Measurements from ENCODE around the gene ANKRD33B. TPM values are rescaled to one million over a fixed set of nuclear protein-coding genes. Genes with fewer than 3 reads are reported as not detected.

The ANKRD33B gene
- 2.0 and 5.5 TPM in 2 replicates for total RNA-seq

DNA sequence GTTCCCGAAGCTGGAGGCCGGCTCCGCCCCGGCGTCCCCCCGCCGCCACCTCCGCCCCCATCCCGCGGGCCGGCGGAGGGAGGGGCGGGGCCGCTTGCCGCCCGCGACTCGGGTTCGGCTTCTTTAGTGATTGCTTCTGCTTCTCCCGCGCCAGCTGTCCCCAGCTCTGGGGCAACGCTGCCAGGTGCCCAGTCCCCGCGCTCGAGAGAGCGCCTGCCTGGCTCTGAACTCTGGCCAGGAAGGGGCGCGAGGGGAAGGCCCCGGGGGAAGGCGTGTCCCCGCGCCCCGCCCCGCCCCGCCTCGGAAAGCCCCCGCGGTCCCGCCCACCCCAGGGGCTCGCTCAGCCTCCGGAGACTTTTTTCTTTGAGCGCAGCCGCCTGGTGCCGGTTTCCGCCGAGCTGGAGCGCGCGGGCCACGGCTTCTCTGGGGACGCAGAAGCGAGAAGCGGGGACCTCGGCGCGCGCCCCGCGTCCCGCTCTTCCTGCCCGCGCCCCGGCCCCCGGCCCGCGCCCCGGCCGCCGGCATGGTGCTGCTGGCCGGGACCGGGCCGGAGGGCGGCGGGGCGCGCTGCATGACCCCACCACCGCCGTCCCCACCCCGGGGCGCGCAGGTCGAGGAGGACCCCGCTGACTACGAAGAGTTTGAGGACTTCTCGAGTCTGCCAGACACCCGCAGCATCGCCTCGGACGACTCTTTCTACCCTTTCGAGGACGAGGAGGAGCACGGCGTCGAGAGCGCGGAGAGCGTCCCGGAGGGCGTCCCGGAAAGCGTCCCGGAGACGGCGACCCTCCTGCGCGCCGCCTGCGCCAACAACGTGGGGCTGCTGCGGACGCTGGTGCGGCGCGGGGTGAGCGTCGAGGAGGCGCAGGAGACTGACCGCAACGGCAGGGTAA, at the start of gene ANKRD33B:
TSS of gene ANKRD33B (plus strand) at position 126 of the 893 bp plus-strand sequence. CDS start at position 524, 398 bp downstream.

Other genes starting within 250 kb of the ANKRD33B start
- 119 and 130 TPM in 2 replicates for gene MARCHF6, start 210.4 kb upstream of the ANKRD33B start, total RNA-seq
- 0.33 and 0.36 TPM in 2 replicates for gene ROPN1L, start 122.2 kb upstream of the ANKRD33B start, total RNA-seq
- 70.2 and 79.2 TPM in 2 replicates for gene DAP, start 197.2 kb downstream of the ANKRD33B start, total RNA-seq

Measured in smooth muscle cell of the pulmonary artery (primary cell).